GM03348 (cell line): ENCODE data around the gene KDM5A.

Experiments
- DNase-seq: peaks from one replicate; pipeline ENCODE4 v3.0.0; 2012; ENCODE audit warnings: low spot score

KDM5A gene

GRCh38 chr12:272942-273341, 116.2 kb downstream of the KDM5A start:
- no peak for DNase-seq

GRCh38 chr12:271161-271560, 118.0 kb downstream of the KDM5A start:
- DNase-seq: no peak

- DNase-seq: no peak
Observed at GRCh38 chr12:269191-269590, 119.9 kb downstream of the KDM5A start.

- no peak for DNase-seq
Observed at GRCh38 chr12:268483-268840, 120.7 kb downstream of the KDM5A start.

- DNase-seq: no peak
Observed at GRCh38 chr12:267581-268482, 121.3 kb downstream of the KDM5A start.

- no peak for DNase-seq
Observed at GRCh38 chr12:265096-265495, 124.0 kb downstream of the KDM5A start.

- no peak for DNase-seq
Observed at GRCh38 chr12:264269-264668, 124.9 kb downstream of the KDM5A start.

GRCh38 chr12:263574-263973, 125.5 kb downstream of the KDM5A start:
- no peak for DNase-seq

- DNase-seq: no peak
Observed at GRCh38 chr12:262817-263216, 126.3 kb downstream of the KDM5A start, which contains the start of gene SLC6A13. TSS of gene SLC6A13 (minus strand) at chr12:262836. CDS start at chr12:260052, 2,784 bp downstream.

- DNase-seq: no peak
Observed at GRCh38 chr12:262113-262512, 127.0 kb downstream of the KDM5A start.

GRCh38 chr12:257521-258321, 131.4 kb downstream of the KDM5A start:
- no peak for DNase-seq

- no peak for DNase-seq
Observed at GRCh38 chr12:256958-257357, 132.2 kb downstream of the KDM5A start.

GRCh38 chr12:256225-256624, 132.9 kb downstream of the KDM5A start:
- DNase-seq: no peak

GRCh38 chr12:254912-255311, 134.2 kb downstream of the KDM5A start:
- DNase-seq: no peak

GRCh38 chr12:254039-254438, 135.1 kb downstream of the KDM5A start:
- no peak for DNase-seq

- DNase-seq: no peak
Observed at GRCh38 chr12:253116-253831, 135.8 kb downstream of the KDM5A start.

- no peak for DNase-seq
Observed at GRCh38 chr12:252636-253035, 136.5 kb downstream of the KDM5A start.

GRCh38 chr12:247271-247670, 141.8 kb downstream of the KDM5A start:
- DNase-seq: no peak

- no peak for DNase-seq
Observed at GRCh38 chr12:243381-243780, 145.7 kb downstream of the KDM5A start.

GRCh38 chr12:242496-242895, 146.6 kb downstream of the KDM5A start:
- DNase-seq: no peak

GRCh38 chr12:241266-241665, 147.9 kb downstream of the KDM5A start:
- DNase-seq: no peak

GRCh38 chr12:240566-240965, 148.6 kb downstream of the KDM5A start:
- DNase-seq: no peak
